Stromal cell of bone marrow (primary cell): ENCODE data around the gene PDIA6.

Experiments used
- DNase-seq: peaks from one replicate; pipeline ENCODE4 v3.0.0-alpha.2; 2012; ENCODE audit warnings: low read depth

PDIA6 gene

GRCh38 chr2:10812362-10813162 is at the start of gene PDIA6:
Gene PDIA6, minus strand, starts transcription at chr2:10812785. Its CDS starts 89 bp downstream, at chr2:10812696.
- DNase-seq: peak; percentile 94

GRCh38 chr2:10862330-10862729 is 49.7 kb upstream of the PDIA6 start:
- no peak for DNase-seq

GRCh38 chr2:10861765-10862164 is 49.2 kb upstream of the PDIA6 start:
- DNase-seq: no peak

DNA sequence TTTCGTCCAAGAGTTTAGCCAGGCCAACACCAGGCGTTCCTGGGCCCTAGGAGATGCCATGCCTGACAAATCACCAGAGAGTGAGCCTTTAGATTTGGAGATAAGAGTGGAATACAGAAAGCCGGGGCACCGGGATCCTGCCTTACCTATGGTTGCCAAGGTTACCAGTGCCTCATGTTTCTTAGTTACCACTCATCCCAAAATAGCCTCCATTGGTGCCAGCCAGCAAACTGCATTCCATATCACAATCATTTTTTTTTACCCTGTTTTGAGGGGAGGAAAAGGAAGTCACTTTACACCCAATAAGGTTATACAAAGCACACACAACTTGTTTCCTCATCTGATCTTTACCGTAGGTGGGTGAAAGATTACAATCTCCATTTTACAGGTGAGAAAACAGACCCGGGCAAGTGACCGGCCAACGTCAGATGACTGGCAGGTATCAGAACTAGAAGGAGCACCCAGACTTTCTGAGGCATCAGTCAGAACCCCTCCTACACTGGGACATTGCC is 48.3 kb upstream of the PDIA6 start:
- no peak for DNase-seq

DNA sequence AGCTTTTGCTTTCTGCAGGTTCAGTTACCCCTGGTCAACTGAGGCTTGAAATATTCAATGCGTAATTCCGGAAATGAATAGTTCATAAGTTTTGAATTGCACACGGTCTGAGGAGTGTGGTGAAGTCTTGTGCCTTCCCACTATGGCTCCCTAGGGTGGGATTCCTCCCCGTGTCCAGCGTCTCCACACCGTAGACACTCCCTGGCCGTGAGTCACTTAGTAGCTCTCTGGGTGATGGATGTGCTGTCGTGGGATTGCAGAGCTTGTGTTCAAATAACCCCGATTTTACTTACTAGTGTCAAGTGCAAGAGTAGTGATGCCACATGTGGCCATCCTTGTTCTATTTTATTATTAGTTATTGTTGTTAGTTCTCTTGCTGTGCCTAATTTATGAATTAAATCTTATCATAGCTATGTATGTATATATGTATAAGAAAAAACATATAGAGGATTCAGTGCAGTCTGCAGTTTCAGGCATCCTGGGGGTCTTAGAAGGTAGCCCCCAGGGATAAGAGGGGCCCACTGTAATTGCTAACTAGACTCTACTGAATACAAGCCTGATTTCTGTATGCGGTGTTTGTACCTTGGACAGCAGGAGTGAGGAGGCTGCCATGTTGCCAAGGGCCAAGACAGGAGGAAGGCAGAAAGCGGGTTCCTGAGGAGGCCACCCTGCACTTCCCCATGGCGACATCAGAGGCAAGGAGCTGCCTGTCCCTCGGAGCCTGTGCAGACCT is 47.7 kb upstream of the PDIA6 start:
- DNase-seq: no peak

DNA sequence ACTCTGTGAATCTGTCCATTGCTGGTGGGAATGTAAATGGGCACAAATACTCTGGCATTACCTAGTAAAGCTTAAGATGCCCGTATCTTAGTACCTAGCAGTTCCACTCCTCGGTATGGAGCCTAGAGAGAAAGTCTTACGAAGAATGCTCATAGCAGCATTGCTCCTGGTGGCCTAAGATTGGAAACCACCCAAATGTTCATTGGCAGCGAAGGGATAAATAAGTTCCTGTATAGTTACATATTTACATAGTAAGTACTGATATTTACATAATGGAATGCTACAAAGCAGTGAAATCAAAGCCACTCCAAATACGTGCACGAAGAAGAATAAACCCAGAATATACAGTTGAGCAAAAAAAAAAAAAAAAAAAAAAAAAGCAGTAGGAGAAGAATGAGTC is 46.7 kb upstream of the PDIA6 start:
- DNase-seq: no peak

- DNase-seq: no peak
These were observed 36.0 kb upstream of the PDIA6 start for GRCh38 chr2:10848541-10848940.

- DNase-seq: no peak
These were observed 34.4 kb upstream of the PDIA6 start for GRCh38 chr2:10847008-10847407.

GRCh38 chr2:10846110-10846861 is 33.7 kb upstream of the PDIA6 start:
- DNase-seq: no peak

DNA sequence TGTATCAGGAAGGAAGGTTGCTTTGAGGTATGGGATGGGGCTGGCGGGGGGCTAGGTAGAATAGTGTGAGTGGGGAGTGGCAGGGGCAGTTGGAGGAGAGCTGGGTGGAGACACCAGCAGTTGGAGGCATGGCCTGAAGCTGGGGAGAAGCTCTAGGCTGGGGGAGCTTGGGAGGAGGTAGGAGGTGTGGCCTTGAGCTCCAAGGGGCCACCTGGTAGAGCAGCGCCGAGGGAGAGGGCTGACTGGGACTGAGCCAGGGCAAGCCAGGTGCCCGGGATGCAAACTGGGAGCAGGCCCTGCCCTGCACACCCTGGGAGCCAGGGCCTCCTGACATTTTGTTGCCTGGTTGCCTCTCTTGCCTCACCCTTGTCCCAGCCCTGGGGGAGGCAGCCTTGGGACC is 33.1 kb upstream of the PDIA6 start:
- no peak for DNase-seq

GRCh38 chr2:10844097-10844496 is 31.5 kb upstream of the PDIA6 start:
- peak; percentile 27 for DNase-seq

DNA sequence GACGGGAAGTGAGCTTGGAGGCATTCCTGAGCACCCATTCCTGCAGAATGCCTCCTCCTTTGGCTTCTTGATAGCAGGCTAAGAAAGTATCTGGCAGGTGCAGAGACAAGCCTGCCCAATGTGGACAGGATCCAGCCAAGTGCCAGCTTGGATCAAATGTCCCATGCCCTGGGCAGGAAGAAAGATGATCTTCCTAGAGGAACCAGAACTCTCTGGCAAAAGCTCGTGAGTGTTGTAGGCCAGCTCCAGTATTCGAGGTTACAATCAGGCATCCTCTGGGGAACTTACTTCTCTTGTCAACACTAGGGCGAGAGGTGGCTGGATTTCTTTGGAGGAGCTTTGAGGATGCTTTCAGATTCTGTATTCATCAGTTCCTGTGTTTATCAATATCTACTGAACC is 29.9 kb upstream of the PDIA6 start:
- no peak for DNase-seq

GRCh38 chr2:10841547-10842219 is 29.1 kb upstream of the PDIA6 start:
- no peak for DNase-seq

GRCh38 chr2:10839813-10840212 is 27.2 kb upstream of the PDIA6 start:
- peak; percentile 2 for DNase-seq

DNA sequence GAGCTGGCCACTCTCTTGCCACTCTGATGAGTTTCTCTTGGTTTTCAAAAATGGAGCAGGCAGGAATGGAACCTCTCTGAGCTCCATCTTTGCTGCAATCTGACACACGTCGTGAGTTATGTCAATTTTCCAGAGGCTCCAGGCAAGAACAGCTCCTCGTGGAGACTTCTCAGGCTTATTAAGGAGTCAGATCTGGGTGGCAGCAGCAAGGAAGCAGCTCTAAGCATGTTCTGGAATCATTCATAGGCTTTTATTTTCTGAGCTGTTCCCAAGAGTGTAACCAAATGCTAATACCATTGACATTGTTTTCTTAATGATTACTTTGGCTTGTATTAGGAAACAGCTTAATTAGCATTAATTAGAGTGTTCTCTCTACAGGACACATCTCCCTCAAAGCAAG is 26.1 kb upstream of the PDIA6 start:
- DNase-seq: no peak

DNA sequence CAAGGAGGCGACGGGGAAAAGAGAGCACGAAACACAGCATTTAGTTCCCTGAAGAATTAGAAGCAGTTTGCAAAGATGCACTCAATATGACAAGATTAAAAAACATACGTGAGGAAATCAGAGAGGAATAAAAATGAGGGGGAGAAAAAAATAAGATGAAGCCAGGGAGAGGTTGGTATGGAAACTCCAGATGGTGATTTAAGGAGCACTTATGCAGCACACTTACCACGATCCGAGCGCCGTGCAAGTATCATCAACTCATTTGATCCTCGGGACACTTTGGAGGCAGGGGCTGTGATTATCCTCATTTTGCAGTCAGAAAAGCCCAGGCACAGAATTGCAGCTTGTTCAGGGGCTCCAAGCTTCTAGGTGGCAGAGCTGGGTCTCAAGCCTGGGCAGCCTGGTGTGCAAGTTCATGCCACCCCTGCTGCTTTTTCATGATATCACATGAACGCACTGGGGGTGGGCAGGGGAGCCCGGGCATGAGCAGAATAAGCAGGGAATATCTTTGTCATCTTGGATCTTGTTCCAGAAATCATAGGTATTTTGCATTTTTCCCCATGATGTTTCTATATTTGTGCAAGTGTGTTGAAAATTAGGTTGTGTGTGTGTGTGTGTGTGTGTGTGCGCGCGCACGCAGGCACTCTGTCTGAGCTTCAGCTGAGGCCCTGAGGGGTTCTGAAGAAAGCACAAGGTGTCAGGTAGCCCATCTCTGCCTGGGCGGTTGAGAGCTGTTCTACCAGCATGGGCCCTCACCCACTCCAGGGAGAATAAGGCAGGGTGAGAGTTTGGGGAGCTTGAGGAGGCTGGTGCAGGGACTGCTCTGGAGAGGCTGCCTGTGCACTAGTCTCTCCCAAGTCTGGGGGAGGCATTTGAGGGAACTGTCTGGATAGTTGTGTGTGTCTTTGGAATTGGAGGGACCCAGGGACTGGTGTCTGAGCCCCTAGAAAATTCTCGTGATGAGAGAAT is 25.0 kb upstream of the PDIA6 start:
- no peak for DNase-seq

DNA sequence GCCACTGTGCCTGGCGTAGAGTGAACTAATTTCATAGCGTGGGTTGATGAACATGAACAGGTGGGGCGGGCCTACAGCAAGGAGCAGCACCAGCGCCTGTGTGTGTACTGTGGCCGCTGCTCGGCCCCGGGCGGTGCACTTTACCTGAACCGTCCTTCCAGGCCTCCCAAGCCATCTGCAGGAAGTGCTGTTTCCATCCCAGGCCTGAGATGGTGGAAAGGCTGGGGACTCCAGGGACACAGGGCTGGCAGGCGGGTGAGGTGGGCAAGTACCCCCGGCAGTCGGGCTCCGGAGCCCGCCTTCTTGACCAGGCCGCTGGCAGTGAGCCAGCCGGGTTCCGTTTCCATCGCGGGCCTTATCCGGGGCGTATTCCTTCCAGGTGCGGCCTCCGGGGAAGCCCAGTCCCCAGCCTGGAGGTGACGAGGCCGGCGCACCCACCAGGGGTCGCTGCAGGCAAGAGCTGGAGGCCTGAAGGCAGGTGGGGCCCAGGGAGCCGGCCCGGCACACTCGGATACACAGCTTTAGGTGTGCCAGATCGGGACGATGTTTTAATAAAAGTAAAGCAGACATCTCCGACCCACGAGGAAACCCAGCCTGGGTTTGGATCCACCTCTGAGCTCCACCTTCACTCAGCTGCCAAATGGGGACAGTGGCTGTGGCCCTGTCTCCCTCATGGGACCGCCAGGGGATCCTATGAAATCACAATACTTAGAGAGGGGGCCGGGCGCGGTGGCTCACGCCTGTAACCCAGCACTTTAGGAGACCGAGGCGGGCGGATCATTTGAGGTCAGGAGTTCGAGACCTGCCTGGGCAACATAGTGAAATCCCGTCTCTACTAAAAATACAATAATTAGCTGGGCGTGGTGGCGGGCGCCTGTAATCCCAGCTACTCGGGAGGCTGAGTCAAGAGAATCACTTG is 22.7 kb upstream of the PDIA6 start:
- no peak for DNase-seq

- no peak for DNase-seq
These were observed 21.6 kb upstream of the PDIA6 start for GRCh38 chr2:10834068-10834655.

DNA sequence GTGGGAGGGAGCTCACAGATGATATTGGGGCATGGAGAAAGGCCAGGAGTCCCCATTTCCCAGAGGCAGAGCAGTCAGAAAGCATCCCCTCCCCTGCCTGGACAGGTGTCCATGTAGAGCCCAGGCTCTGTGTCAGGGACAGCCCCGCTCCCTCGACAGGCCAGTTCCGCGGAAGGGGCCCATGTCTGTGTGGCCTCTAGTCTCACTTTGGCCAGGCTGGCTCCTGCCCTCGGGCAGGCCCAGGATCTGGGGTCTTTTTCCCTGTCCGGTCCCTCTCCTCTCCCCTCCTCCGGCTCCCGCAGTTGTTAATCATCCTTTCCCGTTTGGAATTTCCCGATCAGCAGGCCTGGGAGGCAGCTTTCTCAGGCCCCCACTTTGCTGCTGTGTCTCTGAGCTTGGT is 20.4 kb upstream of the PDIA6 start:
- DNase-seq: no peak
